ENCODE measurements around the gene PON1.

PON1 gene

GRCh38 chr7:95324431-95324830 is at the start of gene PON1:
TSS of gene PON1 (minus strand) at chr7:95324532. CDS start at chr7:95324475, 57 bp downstream.
- Histone ChIP-seq H3K4me1 (ENCODE audit: insufficient read depth, low read length) (no peaks in the 10 kb centered on the region), H3K9me3 (ENCODE audit: low read length) (no peaks in the 10 kb centered on the region), H3K4me3 (ENCODE audit: low read length) (no peak within 1 kb of the TSS), H3K36me3 (ENCODE audit: insufficient read depth, low read length) (no peaks in the 10 kb centered on the region), H3K27me3 (ENCODE audit: insufficient read depth, low read length) (no peaks in the 10 kb centered on the region), H2AFZ (ENCODE audit: low read depth, low read length) (no peak within 1 kb of the TSS)

GRCh38 chr7:95373323-95373722 is 49.0 kb upstream of the PON1 start:
- Histone ChIP-seq H3K4me1 (ENCODE audit: insufficient read depth, low read length) (peaks cover 4% of the 10 kb centered on the region), H3K36me3 (ENCODE audit: insufficient read depth, low read length) (no peaks in the 10 kb centered on the region), H3K27me3 (ENCODE audit: insufficient read depth, low read length) (no peaks in the 10 kb centered on the region), H3K9me3 (ENCODE audit: low read length) (peaks cover 16% of the 10 kb centered on the region), H2AFZ (ENCODE audit: low read depth, low read length) (no peak overlapping the region), H3K4me3 (ENCODE audit: low read length) (no peak overlapping the region)

- H3K4me3 ChIP-seq (ENCODE audit: low read length), result no peak overlapping the region
- H3K27me3 ChIP-seq (ENCODE audit: insufficient read depth, low read length), result no peaks in the 10 kb centered on the region
- no peaks in the 10 kb centered on the region for H3K36me3 ChIP-seq (ENCODE audit: insufficient read depth, low read length)
- H2AFZ ChIP-seq (ENCODE audit: low read depth, low read length), result no peak overlapping the region
- no peaks in the 10 kb centered on the region for H3K4me1 ChIP-seq (ENCODE audit: insufficient read depth, low read length)
- H3K9me3 ChIP-seq (ENCODE audit: low read length), result peaks cover 2% of the 10 kb centered on the region
Observed at GRCh38 chr7:95368235-95368634, 43.9 kb upstream of the PON1 start.

- Histone ChIP-seq H2AFZ (ENCODE audit: low read depth, low read length) (no peak overlapping the region), H3K4me3 (ENCODE audit: low read length) (no peak overlapping the region), H3K4me1 (ENCODE audit: insufficient read depth, low read length) (no peaks in the 10 kb centered on the region), H3K9me3 (ENCODE audit: low read length) (no peaks in the 10 kb centered on the region), H3K36me3 (ENCODE audit: insufficient read depth, low read length) (no peaks in the 10 kb centered on the region), H3K27me3 (ENCODE audit: insufficient read depth, low read length) (no peaks in the 10 kb centered on the region)
Observed at GRCh38 chr7:95367606-95368005, 43.3 kb upstream of the PON1 start.

GRCh38 chr7:95365151-95365550 is 40.8 kb upstream of the PON1 start:
- Histone ChIP-seq H3K27me3 (ENCODE audit: insufficient read depth, low read length) (no peaks in the 10 kb centered on the region), H3K36me3 (ENCODE audit: insufficient read depth, low read length) (no peaks in the 10 kb centered on the region), H3K4me1 (ENCODE audit: insufficient read depth, low read length) (no peaks in the 10 kb centered on the region), H2AFZ (ENCODE audit: low read depth, low read length) (no peak overlapping the region), H3K9me3 (ENCODE audit: low read length) (no peaks in the 10 kb centered on the region), H3K4me3 (ENCODE audit: low read length) (no peak overlapping the region)

- no peaks in the 10 kb centered on the region for H3K27me3 ChIP-seq (ENCODE audit: insufficient read depth, low read length)
- H3K4me3 ChIP-seq (ENCODE audit: low read length), result no peak overlapping the region
- peaks cover 4% of the 10 kb centered on the region for H3K9me3 ChIP-seq (ENCODE audit: low read length)
- H3K36me3 ChIP-seq (ENCODE audit: insufficient read depth, low read length), result no peaks in the 10 kb centered on the region
- H2AFZ ChIP-seq (ENCODE audit: low read depth, low read length), result peak overlapping the region; percentile 16
- H3K4me1 ChIP-seq (ENCODE audit: insufficient read depth, low read length), result peaks cover 3% of the 10 kb centered on the region
Observed at GRCh38 chr7:95357623-95358022, 33.3 kb upstream of the PON1 start.

- Histone ChIP-seq H2AFZ (ENCODE audit: low read depth, low read length) (no peak overlapping the region), H3K4me1 (ENCODE audit: insufficient read depth, low read length) (no peaks in the 10 kb centered on the region), H3K27me3 (ENCODE audit: insufficient read depth, low read length) (no peaks in the 10 kb centered on the region), H3K36me3 (ENCODE audit: insufficient read depth, low read length) (no peaks in the 10 kb centered on the region), H3K9me3 (ENCODE audit: low read length) (no peaks in the 10 kb centered on the region), H3K4me3 (ENCODE audit: low read length) (no peak overlapping the region)
Observed at GRCh38 chr7:95342642-95343307, 18.4 kb upstream of the PON1 start.

- Histone ChIP-seq H3K27me3 (ENCODE audit: insufficient read depth, low read length) (no peaks in the 10 kb centered on the region), H2AFZ (ENCODE audit: low read depth, low read length) (no peak overlapping the region), H3K4me1 (ENCODE audit: insufficient read depth, low read length) (no peaks in the 10 kb centered on the region), H3K4me3 (ENCODE audit: low read length) (no peak overlapping the region), H3K9me3 (ENCODE audit: low read length) (no peaks in the 10 kb centered on the region), H3K36me3 (ENCODE audit: insufficient read depth, low read length) (no peaks in the 10 kb centered on the region)
Observed at GRCh38 chr7:95342029-95342428, 17.7 kb upstream of the PON1 start.

GRCh38 chr7:95340491-95340890 is 16.2 kb upstream of the PON1 start:
- H2AFZ ChIP-seq (ENCODE audit: low read depth, low read length), result no peak overlapping the region
- H3K4me1 ChIP-seq (ENCODE audit: insufficient read depth, low read length), result no peaks in the 10 kb centered on the region

GRCh38 chr7:95338832-95339231 is 14.5 kb upstream of the PON1 start:
- Histone ChIP-seq H3K36me3 (ENCODE audit: insufficient read depth, low read length) (no peaks in the 10 kb centered on the region), H3K9me3 (ENCODE audit: low read length) (no peaks in the 10 kb centered on the region), H3K4me1 (ENCODE audit: insufficient read depth, low read length) (no peaks in the 10 kb centered on the region), H3K4me3 (ENCODE audit: low read length) (no peak overlapping the region), H2AFZ (ENCODE audit: low read depth, low read length) (no peak overlapping the region), H3K27me3 (ENCODE audit: insufficient read depth, low read length) (no peaks in the 10 kb centered on the region)

More at GRCh38 chr7:95340491-95340890, 16.2 kb upstream of the PON1 start:
- H3K4me3 ChIP-seq (ENCODE audit: low read length), result no peak overlapping the region
- H3K27me3 ChIP-seq (ENCODE audit: insufficient read depth, low read length), result no peaks in the 10 kb centered on the region
- no peaks in the 10 kb centered on the region for H3K9me3 ChIP-seq (ENCODE audit: low read length)
- no peaks in the 10 kb centered on the region for H3K36me3 ChIP-seq (ENCODE audit: insufficient read depth, low read length)

- H3K4me3 ChIP-seq (ENCODE audit: low read length), result no peak overlapping the region
- no peaks in the 10 kb centered on the region for H3K27me3 ChIP-seq (ENCODE audit: insufficient read depth, low read length)
- peaks cover 3% of the 10 kb centered on the region for H3K4me1 ChIP-seq (ENCODE audit: insufficient read depth, low read length)
- H2AFZ ChIP-seq (ENCODE audit: low read depth, low read length), result no peak overlapping the region
- no peaks in the 10 kb centered on the region for H3K9me3 ChIP-seq (ENCODE audit: low read length)
- H3K36me3 ChIP-seq (ENCODE audit: insufficient read depth, low read length), result no peaks in the 10 kb centered on the region
Observed at GRCh38 chr7:95335093-95335492, 10.8 kb upstream of the PON1 start.

- Histone ChIP-seq H3K4me1 (ENCODE audit: insufficient read depth, low read length) (peaks cover 3% of the 10 kb centered on the region), H3K4me3 (ENCODE audit: low read length) (no peak overlapping the region), H3K27me3 (ENCODE audit: insufficient read depth, low read length) (no peaks in the 10 kb centered on the region), H3K36me3 (ENCODE audit: insufficient read depth, low read length) (no peaks in the 10 kb centered on the region), H2AFZ (ENCODE audit: low read depth, low read length) (no peak overlapping the region), H3K9me3 (ENCODE audit: low read length) (no peaks in the 10 kb centered on the region)
Observed at GRCh38 chr7:95334447-95334846, 10.1 kb upstream of the PON1 start.

- H3K4me3 ChIP-seq (ENCODE audit: low read length), result no peak overlapping the region
Observed at GRCh38 chr7:95330961-95331337, 6.6 kb upstream of the PON1 start.

More at GRCh38 chr7:95330961-95331337, 6.6 kb upstream of the PON1 start:
- H3K9me3 ChIP-seq (ENCODE audit: low read length), result no peaks in the 10 kb centered on the region
- H3K27me3 ChIP-seq (ENCODE audit: insufficient read depth, low read length), result no peaks in the 10 kb centered on the region
- peak overlapping the region; percentile 15 for H2AFZ ChIP-seq (ENCODE audit: low read depth, low read length)
- peaks cover 3% of the 10 kb centered on the region for H3K4me1 ChIP-seq (ENCODE audit: insufficient read depth, low read length)
- H3K36me3 ChIP-seq (ENCODE audit: insufficient read depth, low read length), result no peaks in the 10 kb centered on the region

Measured in neuron (in vitro differentiated cells).